IMR-90 (cell line): ENCODE results near the gene TBC1D28. TPM values are rescaled to one million over a fixed set of nuclear protein-coding genes. Genes with fewer than 3 reads are reported as not detected.
"Not testable (repeated sequence)": the region's sequence is repeated elsewhere in the genome, so short reads cannot be mapped to it uniquely, and the experiment has no call there.

Source experiments
- ATAC-seq: fragments of 200-7000 bp; cut with Tn5 transposase; 2 replicates; pipeline ENCODE4 v1.9.1; 2020; ENCODE audit warnings: low read depth, mild to moderate bottlenecking, moderate library complexity
- BruUV-seq: library from RNA; stranded (reverse); fragments of 400-500 nt; replicated peaks from 2 replicates; lab custom pipeline; 2021; lab: Mats Ljungman, UMichigan
- CTCF ChIA-PET: fragments of 300-600 bp; formaldehyde crosslinking; extraction: SDS; loops from one replicate; lab custom pipeline; 2021; ENCODE audit warnings: antibody characterized with exemption; lab: Yijun Ruan, JAX
- POLR2A ChIA-PET: fragments of 300-600 bp; sonication (Branson Sonifier 250); formaldehyde crosslinking; loops from one replicate; lab custom pipeline; 2022; ENCODE audit warnings: antibody characterized with exemption; ENCODE audit not compliant: unreplicated experiment; lab: Charles Lee
- DNase-seq: peaks from one replicate; pipeline ENCODE4 v3.0.0; 2013
- H2AFZ ChIP-seq: replicated peaks from 2 replicates; pipeline ENCODE3; 2013; ENCODE audit warnings: low read length, mild to moderate bottlenecking; ENCODE audit not compliant: poor library complexity
- H2AK5ac ChIP-seq: 2 replicates; pipeline ENCODE4 v1.6.1; 2013; ENCODE audit warnings: low read depth, low read length, inconsistent platforms
- H2AK9ac ChIP-seq: replicated peaks from 2 replicates; pipeline ENCODE3; 2013; ENCODE audit warnings: mild to moderate bottlenecking, low read depth, low read length, moderate library complexity; ENCODE audit not compliant: poor library complexity
- H2BK120ac ChIP-seq: 2 replicates; pipeline ENCODE4 v1.6.1; 2013; ENCODE audit warnings: low read depth, low read length, inconsistent platforms
- H2BK15ac ChIP-seq: 3 replicates; pipeline ENCODE4 v1.6.1; 2013; ENCODE audit warnings: low read depth, low read length, inconsistent platforms
- H2BK20ac ChIP-seq: 2 replicates; pipeline ENCODE4 v1.6.1; 2013; ENCODE audit warnings: low read depth, mild to moderate bottlenecking, inconsistent platforms, low read length, moderate library complexity
- H2BK5ac ChIP-seq: 2 replicates; pipeline ENCODE4 v1.6.1; 2013; ENCODE audit warnings: mild to moderate bottlenecking, low read depth, low read length, inconsistent platforms; ENCODE audit not compliant: poor library complexity, severe bottlenecking
- H3K14ac ChIP-seq: replicated peaks from 2 replicates; pipeline ENCODE4 v1.6.1; 2013; ENCODE audit warnings: low read depth, low read length, inconsistent platforms
- H3K18ac ChIP-seq: 2 replicates; pipeline ENCODE4 v1.6.1; 2013; ENCODE audit warnings: low read depth, low read length, control low read depth
- H3K23ac ChIP-seq: 2 replicates; pipeline ENCODE4 v1.6.1; 2013; ENCODE audit warnings: low read depth, low read length, inconsistent platforms
- H3K27ac ChIP-seq: 2 replicates; pipeline ENCODE4 v1.5.1; 2013; ENCODE audit warnings: mild to moderate bottlenecking, control low read depth, low read length; ENCODE audit not compliant: insufficient read depth
- H3K27me3 ChIP-seq: 2 replicates; pipeline ENCODE4 v1.6.1; 2013; ENCODE audit warnings: low read length; ENCODE audit not compliant: control insufficient read depth, insufficient read depth
- H3K36me3 ChIP-seq: 2 replicates; pipeline ENCODE4 v1.6.1; 2013; ENCODE audit warnings: low read length, mixed read lengths; ENCODE audit not compliant: control insufficient read depth, insufficient read depth
- H3K4ac ChIP-seq: 2 replicates; pipeline ENCODE4 v1.6.1; 2013; ENCODE audit warnings: low read depth, low read length, inconsistent platforms
- H3K4me1 ChIP-seq: 2 replicates; pipeline ENCODE4 v1.6.1; 2013; ENCODE audit warnings: low read length, mixed read lengths; ENCODE audit not compliant: control insufficient read depth, insufficient read depth
- H3K4me2 ChIP-seq: 2 replicates; pipeline ENCODE4 v1.6.1; 2013; ENCODE audit warnings: low read depth, mild to moderate bottlenecking, control low read depth, low read length, moderate library complexity
- H3K4me3 ChIP-seq: 2 replicates; pipeline ENCODE4 v1.5.1; 2013; ENCODE audit warnings: low read depth, mild to moderate bottlenecking, control low read depth, low read length, moderate library complexity; ENCODE audit not compliant: insufficient read depth
- H3K56ac ChIP-seq: 2 replicates; pipeline ENCODE4 v1.6.1; 2013; ENCODE audit warnings: low read length, inconsistent platforms; ENCODE audit not compliant: insufficient read depth; ENCODE audit errors: extremely low read depth
- H3K79me1 ChIP-seq, 2 experiments: 2 replicates each; pipeline ENCODE4 v1.6.1; 2013; ENCODE audit warnings: low read length in 2 of 2, inconsistent platforms in 1 of 2, low read depth in 1 of 2
- H3K9ac ChIP-seq: 2 replicates; pipeline ENCODE4 v1.6.1; 2013; ENCODE audit warnings: low read depth, low read length, control low read depth
- H3K9me1 ChIP-seq: 2 replicates; pipeline ENCODE4 v1.6.1; 2013; ENCODE audit warnings: low read length, inconsistent platforms; ENCODE audit not compliant: insufficient read depth
- H3K9me3 ChIP-seq: 2 replicates; pipeline ENCODE4 v1.6.1; 2013; ENCODE audit warnings: low read length; ENCODE audit not compliant: control insufficient read depth, insufficient read depth
- H4K20me1 ChIP-seq: 2 replicates; pipeline ENCODE4 v1.6.1; 2013; ENCODE audit warnings: low read length, inconsistent platforms; ENCODE audit not compliant: insufficient read depth
- H4K5ac ChIP-seq: 2 replicates; pipeline ENCODE4 v1.6.1; 2013; ENCODE audit warnings: mild to moderate bottlenecking, low read depth, low read length, control low read depth
- H4K8ac ChIP-seq, 2 experiments: 2 replicates each; pipeline ENCODE4 v1.6.1; 2013; ENCODE audit warnings: low read depth in 2 of 2, low read length in 2 of 2, control low read depth in 1 of 2, inconsistent platforms in 1 of 2
- H4K91ac ChIP-seq: 2 replicates; pipeline ENCODE4 v1.6.1; 2013; ENCODE audit warnings: low read depth, low read length, inconsistent platforms; ENCODE audit not compliant: insufficient read depth
- CEBPB ChIP-seq: IDR thresholded peaks from 2 replicates; pipeline ENCODE4 v1.6.1; 2012; ENCODE audit warnings: low read depth, low read length, improper control_type of control experiment
- WGBS, 2 experiments: methylation state at CpG; one replicate each; pipeline versions ENCODE4 v1.1.5 to v1.1.7; 2013; ENCODE audit warnings: missing lambda C conversion rate in 2 of 2; ENCODE audit not compliant: insufficient read length in 1 of 2; ENCODE audit errors: extremely low coverage in 2 of 2; 5-methylcytosine and 5-hydroxymethylcytosine counted together
- dilution Hi-C: fragments of 300-500 bp; cut with HindIII; formaldehyde crosslinking; loops from one replicate; pipeline ENCODE4 v1.14.3; 2018; ENCODE audit warnings: low sequenced_read_pairs; ENCODE audit not compliant: unreplicated experiment
- in situ Hi-C: fragments of 300-500 bp; cut with MboI; formaldehyde crosslinking; loops from 3 replicates; pipeline ENCODE4 v1.14.3; 2019; ENCODE audit warnings: low sequenced_read_pairs, inconsistent platforms, mixed read lengths
- intact Hi-C: fragments of 100-400 bp; cut with micrococcal nuclease; formaldehyde crosslinking; loops from 2 replicates; pipeline ENCODE4 v1.10.0; 2022
- polyA plus RNA-seq, 3 experiments: library from polyadenylated mRNA; depleted of rRNA; stranded (reverse); fragments of >200 nt; gene quantifications; 2 replicates each; pipeline ENCODE4 v1.2.3, GENCODE V29; 2012; ENCODE audit warnings: low replicate concordance in 1 of 3
- total RNA-seq: library from RNA; depleted of rRNA; stranded (reverse); fragments of >200 nt; gene quantifications from 2 replicates; pipeline ENCODE4 v1.2.3, GENCODE V29; 2012

TBC1D28 gene
- total and polyA plus RNA-seq, 2 of the 4 experiments (the other 2 are of a cell fraction): not detected

GRCh38 chr17:18636237-18636636 is 8.0 kb downstream of the TBC1D28 start:
- 77% methylated on average over 5 of the region's 7 CpGs; no CpG with 5 or more reads in 1 of the 2 experiments for WGBS, 2 experiments
- not testable (repeated sequence) for BruUV-seq, DNase-seq

DNA sequence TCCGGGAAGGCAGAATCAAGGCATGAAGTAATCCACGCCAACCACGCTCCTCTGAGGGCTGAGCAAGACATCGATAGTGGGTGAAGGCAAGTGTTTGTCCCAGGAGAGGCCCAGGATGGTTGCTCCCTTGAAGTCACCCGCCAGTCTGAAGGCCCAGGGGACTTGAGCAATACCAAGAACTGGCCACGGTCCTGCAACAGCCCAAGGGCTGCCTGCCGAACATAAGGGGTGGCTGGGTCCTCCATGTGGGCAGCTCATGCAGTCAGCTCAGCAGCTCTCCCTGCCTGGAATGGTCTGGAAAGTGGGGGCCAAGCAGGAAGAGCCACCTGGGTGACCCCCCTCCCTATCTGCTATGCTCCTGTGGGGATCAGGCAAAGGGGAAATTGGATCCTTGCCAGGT is 8.4 kb downstream of the TBC1D28 start:
- not testable (repeated sequence) for ATAC-seq

More at GRCh38 chr17:18636237-18636636, 8.0 kb downstream of the TBC1D28 start:
- H3K27ac ChIP-seq, H4K91ac ChIP-seq, H3K9me1 ChIP-seq, H3K14ac ChIP-seq, H2BK20ac ChIP-seq, H3K9me3 ChIP-seq, H2AK5ac ChIP-seq, H2AFZ ChIP-seq, H2AK9ac ChIP-seq, H2BK120ac ChIP-seq, ATAC-seq, H3K18ac ChIP-seq, H3K56ac ChIP-seq, dilution Hi-C loops, H3K79me1 ChIP-seq, H3K4me3 ChIP-seq, in situ Hi-C loops, H4K8ac ChIP-seq, H3K4ac ChIP-seq, H4K20me1 ChIP-seq, H3K9ac ChIP-seq, CTCF ChIA-PET, H2BK5ac ChIP-seq, H3K36me3 ChIP-seq, H2BK15ac ChIP-seq, POLR2A ChIA-PET, H3K23ac ChIP-seq, H3K27me3 ChIP-seq, H4K5ac ChIP-seq, H3K4me2 ChIP-seq, intact Hi-C loops, H3K4me1 ChIP-seq: not testable (repeated sequence)
- peak; percentile 7; the same call in 1 of the 2 replicates for TF ChIP-seq CEBPB

More for the DNA sequence above, 8.4 kb downstream of the TBC1D28 start:
- in situ Hi-C loops, H3K9ac ChIP-seq, H2BK5ac ChIP-seq, H3K9me3 ChIP-seq, H2AK9ac ChIP-seq, H2BK15ac ChIP-seq, H4K20me1 ChIP-seq, H3K56ac ChIP-seq, H4K91ac ChIP-seq, H3K4me3 ChIP-seq, H3K23ac ChIP-seq, H3K4me2 ChIP-seq, H3K36me3 ChIP-seq, H3K18ac ChIP-seq, CTCF ChIA-PET, H2BK20ac ChIP-seq, H3K27me3 ChIP-seq, POLR2A ChIA-PET, H3K14ac ChIP-seq, H2BK120ac ChIP-seq, H3K79me1 ChIP-seq, H3K27ac ChIP-seq, H3K4ac ChIP-seq, H2AK5ac ChIP-seq, DNase-seq, H3K9me1 ChIP-seq, intact Hi-C loops, H2AFZ ChIP-seq, BruUV-seq, H4K8ac ChIP-seq, dilution Hi-C loops, H4K5ac ChIP-seq, H3K4me1 ChIP-seq: not testable (repeated sequence)
- WGBS, 2 experiments: no CpG with 5 or more reads among the region's 7 CpGs
